AG10803 (cell line): ENCODE data around the gene MLEC.
A peak's percentile ranks its signal among the peaks of the same experiment; 100 is the strongest.

Source experiments
- DNase-seq: peaks from one replicate; pipeline ENCODE4 v3.0.0; 2010; ENCODE audit warnings: low read depth
- H3K4me3 ChIP-seq: 2 replicates; pipeline ENCODE4 v1.5.1; 2011; ENCODE audit warnings: mild to moderate bottlenecking, low read length, control low read depth
- TF ChIP-seq, protein P1 (sequence below): conservative IDR thresholded peaks from 2 replicates; pipeline ENCODE4 v1.5.1; 2011; ENCODE audit warnings: mild to moderate bottlenecking, low read length, control low read depth, inconsistent platforms

Gene MLEC

GRCh38 chr12:120646044-120646443, 40.9 kb upstream of the MLEC start:
- DNase-seq = no peak
- no peak overlapping the region for H3K4me3 ChIP-seq
- TF ChIP-seq, protein P1, sequence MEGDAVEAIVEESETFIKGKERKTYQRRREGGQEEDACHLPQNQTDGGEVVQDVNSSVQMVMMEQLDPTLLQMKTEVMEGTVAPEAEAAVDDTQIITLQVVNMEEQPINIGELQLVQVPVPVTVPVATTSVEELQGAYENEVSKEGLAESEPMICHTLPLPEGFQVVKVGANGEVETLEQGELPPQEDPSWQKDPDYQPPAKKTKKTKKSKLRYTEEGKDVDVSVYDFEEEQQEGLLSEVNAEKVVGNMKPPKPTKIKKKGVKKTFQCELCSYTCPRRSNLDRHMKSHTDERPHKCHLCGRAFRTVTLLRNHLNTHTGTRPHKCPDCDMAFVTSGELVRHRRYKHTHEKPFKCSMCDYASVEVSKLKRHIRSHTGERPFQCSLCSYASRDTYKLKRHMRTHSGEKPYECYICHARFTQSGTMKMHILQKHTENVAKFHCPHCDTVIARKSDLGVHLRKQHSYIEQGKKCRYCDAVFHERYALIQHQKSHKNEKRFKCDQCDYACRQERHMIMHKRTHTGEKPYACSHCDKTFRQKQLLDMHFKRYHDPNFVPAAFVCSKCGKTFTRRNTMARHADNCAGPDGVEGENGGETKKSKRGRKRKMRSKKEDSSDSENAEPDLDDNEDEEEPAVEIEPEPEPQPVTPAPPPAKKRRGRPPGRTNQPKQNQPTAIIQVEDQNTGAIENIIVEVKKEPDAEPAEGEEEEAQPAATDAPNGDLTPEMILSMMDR = no peak

GRCh38 chr12:120647375-120647755, 39.6 kb upstream of the MLEC start:
- DNase-seq = no peak
- TF ChIP-seq, protein P1 = no peak
- no peak overlapping the region for H3K4me3 ChIP-seq

DNA sequence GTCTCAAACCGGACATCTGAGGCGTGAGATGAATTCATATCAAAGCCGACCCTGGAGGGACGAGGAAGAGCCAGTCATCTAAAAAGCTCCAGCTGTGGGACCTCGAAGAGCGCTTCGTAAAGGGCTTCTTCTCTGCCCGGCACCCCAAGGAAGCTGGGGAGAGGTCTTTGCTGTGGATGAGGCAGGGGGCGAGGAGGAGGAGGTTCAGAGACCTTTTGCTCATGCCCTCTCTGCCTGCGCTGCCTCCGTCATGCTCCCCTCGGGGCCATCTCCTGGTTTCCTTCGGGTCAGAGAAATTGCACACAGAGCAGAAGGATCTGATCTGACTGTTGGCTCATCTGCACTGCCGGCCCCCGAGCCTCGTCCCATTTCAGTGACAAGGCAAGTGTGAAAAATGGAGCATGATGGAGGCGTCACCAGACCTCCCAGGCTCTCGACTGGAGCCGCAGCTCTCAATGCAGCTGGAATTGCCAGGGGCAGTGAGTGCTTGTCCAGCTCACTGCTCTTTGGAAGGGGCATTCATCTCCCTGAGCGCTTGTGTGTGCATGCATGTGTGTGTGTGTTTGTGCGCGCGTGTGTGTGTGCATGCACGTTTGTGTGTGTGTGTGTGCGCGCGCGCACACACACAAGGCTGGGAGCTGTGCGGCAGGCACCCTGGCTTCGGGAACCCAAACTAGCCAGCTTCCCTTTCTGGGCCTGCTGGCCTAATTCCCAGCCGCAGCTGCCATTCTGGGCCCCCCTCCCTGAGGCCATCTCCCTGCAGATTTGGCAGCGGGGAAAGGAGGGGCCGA, 37.3 kb upstream of the MLEC start:
- TF ChIP-seq, protein P1 = no peak
- H3K4me3 ChIP-seq = no peak overlapping the region; the same call in 1 of the 2 replicates
- no peak for DNase-seq

- no peak overlapping the region for H3K4me3 ChIP-seq
- no peak for DNase-seq
- TF ChIP-seq, protein P1 = no peak
Measured at GRCh38 chr12:120650233-120650690, 36.7 kb upstream of the MLEC start.

DNA sequence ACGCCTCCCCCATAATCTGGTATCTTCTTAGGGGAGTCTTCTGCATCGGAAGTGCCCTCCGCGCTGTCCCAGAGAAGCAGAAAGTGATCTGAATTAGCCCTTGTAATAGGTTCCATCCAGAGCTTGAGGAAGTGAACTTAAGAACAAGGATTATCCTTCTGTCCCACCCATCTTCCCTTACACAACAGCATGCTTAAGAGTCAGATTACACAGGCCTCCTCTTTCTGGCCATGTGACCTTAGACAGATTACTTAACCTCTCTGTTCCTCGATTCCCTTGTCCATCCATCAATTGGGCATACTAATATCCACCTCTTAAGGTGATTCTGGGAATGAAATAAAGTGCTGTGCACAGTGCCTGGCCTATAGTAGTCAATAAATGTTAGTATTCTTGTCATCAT, 35.1 kb upstream of the MLEC start:
- no peak overlapping the region for H3K4me3 ChIP-seq
- peak; percentile 26 for DNase-seq
- TF ChIP-seq, protein P1 = no peak

- TF ChIP-seq, protein P1 = no peak
- DNase-seq = no peak
- no peak overlapping the region for H3K4me3 ChIP-seq
Measured at GRCh38 chr12:120652656-120653435, 34.1 kb upstream of the MLEC start.

GRCh38 chr12:120653611-120654010, 33.3 kb upstream of the MLEC start:
- H3K4me3 ChIP-seq = no peak overlapping the region
- DNase-seq = no peak
- TF ChIP-seq, protein P1 = no peak
